ENCODE results near the gene HECTD4.
"Not testable (repeated sequence)": the region's sequence is repeated elsewhere in the genome, so short reads cannot be mapped to it uniquely, and the experiment has no call there.

Gene HECTD4

GRCh38 chr12:112115259-112116045, 266.8 kb downstream of the HECTD4 start:
- no peak for DNase-seq (ENCODE audit: low read depth)
- TF ChIP-seq CTCF (conservative IDR thresholded peaks at IDR 0.05; ENCODE audit: low read depth, low read length) = no peak
- no peak overlapping the region for H3K4me3 ChIP-seq (ENCODE audit: low read depth, low read length)

- TF ChIP-seq CTCF (conservative IDR thresholded peaks at IDR 0.05; ENCODE audit: low read depth, low read length) = no peak
- DNase-seq (ENCODE audit: low read depth) = no peak
- H3K4me3 ChIP-seq (ENCODE audit: low read depth, low read length) = no peak overlapping the region
Observed at GRCh38 chr12:112112409-112113133, 269.7 kb downstream of the HECTD4 start.

- TF ChIP-seq CTCF (conservative IDR thresholded peaks at IDR 0.05; ENCODE audit: low read depth, low read length) = peak; percentile 19
- DNase-seq (ENCODE audit: low read depth) = no peak
- no peak overlapping the region for H3K4me3 ChIP-seq (ENCODE audit: low read depth, low read length)
Observed at GRCh38 chr12:112111931-112112330, 270.3 kb downstream of the HECTD4 start.

- DNase-seq (ENCODE audit: low read depth); H3K4me3 ChIP-seq (ENCODE audit: low read depth, low read length): not testable (repeated sequence)
Observed at GRCh38 chr12:112110787-112111662, 271.2 kb downstream of the HECTD4 start.
